ENCODE measurements around the gene CEACAM6.

DNA sequence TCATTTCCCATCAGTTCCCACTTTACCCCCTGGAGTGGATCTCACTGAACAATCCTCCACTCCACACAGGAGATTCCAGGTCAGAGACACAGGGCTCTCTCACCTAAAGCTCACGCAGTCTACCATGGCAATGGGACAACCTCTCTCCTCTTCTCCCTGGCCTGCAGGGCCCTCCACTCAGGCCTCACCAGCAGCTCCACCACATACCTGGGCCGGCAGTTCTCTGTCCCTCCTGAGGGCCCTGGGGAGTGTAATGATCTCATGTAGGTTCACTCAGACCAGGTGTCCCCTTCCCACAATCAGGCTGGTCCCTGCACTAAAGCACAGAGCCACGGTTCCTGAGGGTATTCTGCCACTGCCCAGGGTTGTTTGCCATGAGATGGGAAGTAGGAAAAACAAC, 56.7 kb downstream of the CEACAM6 start:
- TF ChIP-seq, protein P1, sequence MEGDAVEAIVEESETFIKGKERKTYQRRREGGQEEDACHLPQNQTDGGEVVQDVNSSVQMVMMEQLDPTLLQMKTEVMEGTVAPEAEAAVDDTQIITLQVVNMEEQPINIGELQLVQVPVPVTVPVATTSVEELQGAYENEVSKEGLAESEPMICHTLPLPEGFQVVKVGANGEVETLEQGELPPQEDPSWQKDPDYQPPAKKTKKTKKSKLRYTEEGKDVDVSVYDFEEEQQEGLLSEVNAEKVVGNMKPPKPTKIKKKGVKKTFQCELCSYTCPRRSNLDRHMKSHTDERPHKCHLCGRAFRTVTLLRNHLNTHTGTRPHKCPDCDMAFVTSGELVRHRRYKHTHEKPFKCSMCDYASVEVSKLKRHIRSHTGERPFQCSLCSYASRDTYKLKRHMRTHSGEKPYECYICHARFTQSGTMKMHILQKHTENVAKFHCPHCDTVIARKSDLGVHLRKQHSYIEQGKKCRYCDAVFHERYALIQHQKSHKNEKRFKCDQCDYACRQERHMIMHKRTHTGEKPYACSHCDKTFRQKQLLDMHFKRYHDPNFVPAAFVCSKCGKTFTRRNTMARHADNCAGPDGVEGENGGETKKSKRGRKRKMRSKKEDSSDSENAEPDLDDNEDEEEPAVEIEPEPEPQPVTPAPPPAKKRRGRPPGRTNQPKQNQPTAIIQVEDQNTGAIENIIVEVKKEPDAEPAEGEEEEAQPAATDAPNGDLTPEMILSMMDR (IDR thresholded peaks at IDR 0.05; ENCODE audit: low read length), result no peak
- TF ChIP-seq EZH2 (IDR thresholded peaks at IDR 0.05; ENCODE audit: borderline replicate concordance, low read length), result no peak
